NOMO-1 (cell line): ENCODE results near the gene SNRNP27.
"Not testable (repeated sequence)": the region's sequence is repeated elsewhere in the genome, so short reads cannot be mapped to it uniquely, and the experiment has no call there.

ENCODE experiments used
- DNase-seq, 2 experiments: peaks; one replicate each; lab custom pipeline; 2025; ENCODE audit not compliant: unreplicated experiment in 2 of 2; lab: John Stamatoyannopoulos, UW

The SNRNP27 gene

GRCh38 chr2:69945441-69945840 is 51.7 kb downstream of the SNRNP27 start:
- DNase-seq, result peak; percentile 87 to 92

GRCh38 chr2:69945941-69946340 is 52.2 kb downstream of the SNRNP27 start:
- no peak for DNase-seq

GRCh38 chr2:69946351-69947324 is 52.9 kb downstream of the SNRNP27 start:
- peak; percentile 70 to 84 for DNase-seq

GRCh38 chr2:69947325-69947931 is 53.7 kb downstream of the SNRNP27 start:
- DNase-seq, result no peak

- no peak for DNase-seq
Measured at GRCh38 chr2:69948032-69948962, 54.5 kb downstream of the SNRNP27 start.

- no peak for DNase-seq
Measured at GRCh38 chr2:69948963-69949645, 55.3 kb downstream of the SNRNP27 start.

GRCh38 chr2:69950241-69950640 is 56.5 kb downstream of the SNRNP27 start:
- DNase-seq, result no peak

- DNase-seq, result not testable (repeated sequence)
Measured at GRCh38 chr2:69950671-69951070, 56.9 kb downstream of the SNRNP27 start.

GRCh38 chr2:69952336-69953115 is 58.8 kb downstream of the SNRNP27 start:
- peak; percentile 39 to 70 for DNase-seq

- no peak for DNase-seq
Measured at GRCh38 chr2:69954084-69954483, 60.3 kb downstream of the SNRNP27 start.
